ENCODE measurements around the gene MRPL36.

Gene MRPL36

GRCh38 chr5:1750469-1750868 lies 49.2 kb downstream of the MRPL36 start:
- no peak for TF ChIP-seq ZFX (IDR thresholded peaks at IDR 0.05)
- no peak for TF ChIP-seq CTCF (conservative IDR thresholded peaks at IDR 0.05)
- H3K27ac ChIP-seq = no peak overlapping the region

- TF ChIP-seq CTCF (conservative IDR thresholded peaks at IDR 0.05) (no peak), ZFX (IDR thresholded peaks at IDR 0.05) (no peak)
- no peak overlapping the region for H3K27ac ChIP-seq
Observed at GRCh38 chr5:1749346-1750124, 50.1 kb downstream of the MRPL36 start.

- TF ChIP-seq CTCF (conservative IDR thresholded peaks at IDR 0.05) = no peak
- TF ChIP-seq ZFX (IDR thresholded peaks at IDR 0.05) = no peak
- no peak overlapping the region for H3K27ac ChIP-seq
Observed at GRCh38 chr5:1748845-1749244, 50.8 kb downstream of the MRPL36 start.

Data from C4-2B (cell line).